Stimulated activated CD4-positive, alpha-beta T cell treated with anti-CD3 and anti-CD28 coated beads, Interleukin-4, amount 100 ng/mL, for 4 hours (primary cell): ENCODE measurements around the gene WIZ.

Experiments used
- DNase-seq, 2 experiments: peaks; one replicate each; pipeline ENCODE4 v3.0.0-alpha.2; 2020

WIZ gene

GRCh38 chr19:15372891-15373301 is 76.9 kb downstream of the WIZ start:
- no peak for DNase-seq

DNA sequence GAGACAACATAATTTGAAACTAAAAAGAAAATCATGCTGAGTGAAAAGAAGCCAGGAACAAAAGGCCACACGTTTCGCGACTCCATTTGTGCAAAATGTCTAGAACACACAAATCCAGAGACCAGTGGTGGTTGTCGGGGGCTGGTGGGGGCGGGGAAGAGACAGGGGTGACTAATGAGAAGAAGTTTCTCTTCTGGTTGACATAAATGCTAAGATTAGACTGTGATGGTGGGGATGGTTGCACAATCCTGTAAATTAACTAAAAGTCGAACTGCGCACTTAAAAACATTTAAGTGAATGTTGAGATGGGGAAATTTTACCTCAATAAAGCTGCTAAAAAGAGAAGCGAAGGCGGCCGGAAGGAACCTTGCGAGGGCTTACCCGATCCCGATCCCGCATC is 77.3 kb downstream of the WIZ start:
- DNase-seq, result no peak

- no peak for DNase-seq
These were observed 77.9 kb downstream of the WIZ start for GRCh38 chr19:15371786-15372380.

DNA sequence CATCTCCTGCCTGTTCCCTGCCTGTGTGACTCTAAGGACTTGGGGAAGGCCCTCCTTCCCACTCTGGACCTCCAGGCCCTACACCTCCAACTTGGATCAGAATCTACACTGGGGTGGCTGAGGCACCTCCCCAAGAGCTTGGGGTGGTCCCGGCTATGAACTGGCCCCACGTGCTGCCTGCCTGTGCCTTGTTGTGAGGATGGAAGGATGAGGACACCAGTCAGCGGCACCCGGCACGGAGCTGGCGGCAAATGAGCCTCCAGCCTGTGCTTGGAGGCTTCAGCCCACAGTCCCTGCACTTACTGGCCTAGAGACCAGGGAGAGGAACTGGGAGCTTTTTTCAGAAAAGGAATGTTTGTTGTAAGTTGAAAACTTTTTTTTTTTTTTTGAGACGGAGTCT is 78.6 kb downstream of the WIZ start:
- no peak for DNase-seq
